GM23338 (cell line): ENCODE measurements around the gene TBC1D10B. TPM values are rescaled to one million over a fixed set of nuclear protein-coding genes. Genes with fewer than 3 reads are reported as not detected.

Source experiments
- ATAC-seq: fragments of 200-7000 bp; cut with Tn5 transposase; 3 replicates; pipeline ENCODE4 v1.9.1; 2020
- DNase-seq: peaks from one replicate; pipeline ENCODE4 v3.0.0-alpha.2; 2015; ENCODE audit warnings: low spot score
- H2AFZ ChIP-seq: fragments of 200-600 bp; sonication (generic); 2 replicates; pipeline ENCODE4 v1.8.0; 2016; ENCODE audit warnings: antibody characterized with exemption, mild to moderate bottlenecking, moderate library complexity
- H3F3A ChIP-seq: fragments of 200-600 bp; sonication (generic); replicated peaks from 2 replicates; pipeline ENCODE4 v1.8.0; 2017; ENCODE audit warnings: antibody characterized with exemption, mixed run types, low read depth
- H3K27ac ChIP-seq: fragments of 200-600 bp; sonication (generic); 2 replicates; pipeline ENCODE4 v1.6.1; 2016; ENCODE audit warnings: low read depth
- H3K27me3 ChIP-seq: fragments of 200-600 bp; sonication (generic); 2 replicates; pipeline ENCODE4 v1.8.0; 2016; ENCODE audit warnings: mild to moderate bottlenecking, mixed run types, moderate library complexity; ENCODE audit not compliant: insufficient read depth
- H3K36me3 ChIP-seq: fragments of 200-600 bp; sonication (generic); 2 replicates; pipeline ENCODE4 v1.8.0; 2016; ENCODE audit warnings: mild to moderate bottlenecking; ENCODE audit not compliant: insufficient read depth
- H3K4me1 ChIP-seq: fragments of 200-600 bp; sonication (generic); 2 replicates; pipeline ENCODE4 v1.8.0; 2016; ENCODE audit warnings: mild to moderate bottlenecking, moderate library complexity; ENCODE audit not compliant: insufficient read depth
- H3K4me2 ChIP-seq: fragments of 200-600 bp; sonication (generic); 2 replicates; pipeline ENCODE4 v1.7.1; 2017; ENCODE audit warnings: mixed run types
- H3K4me3 ChIP-seq: fragments of 200-600 bp; sonication (generic); 2 replicates; pipeline ENCODE4 v1.6.1; 2016; ENCODE audit warnings: mixed run types
- H3K79me2 ChIP-seq: fragments of 200-600 bp; sonication (generic); replicated peaks from 2 replicates; pipeline ENCODE4 v1.8.0; 2017; ENCODE audit warnings: mild to moderate bottlenecking; ENCODE audit not compliant: insufficient read depth
- H3K9me2 ChIP-seq: fragments of 200-600 bp; sonication (generic); 2 replicates; pipeline ENCODE4 v1.8.0; 2017; ENCODE audit not compliant: insufficient read depth
- H4K20me1 ChIP-seq: fragments of 200-600 bp; sonication (generic); replicated peaks from 2 replicates; pipeline ENCODE4 v1.8.0; 2017; ENCODE audit warnings: mild to moderate bottlenecking; ENCODE audit not compliant: insufficient read depth
- H3K27ac Mint-ChIP-seq: 2 replicates; pipeline ENCODE4 v1.8.0; 2020; ENCODE audit warnings: inconsistent platforms, mild to moderate bottlenecking, moderate library complexity, mixed read lengths
- H3K27me3 Mint-ChIP-seq: 3 replicates; pipeline ENCODE4 v1.8.0; 2022; ENCODE audit warnings: low read depth, mild to moderate bottlenecking, moderate library complexity, mixed read lengths, inconsistent platforms; ENCODE audit not compliant: insufficient read depth, poor library complexity
- H3K36me3 Mint-ChIP-seq: 3 replicates; pipeline ENCODE4 v1.8.0; 2021; ENCODE audit warnings: low read depth, mild to moderate bottlenecking, inconsistent platforms, moderate library complexity, mixed read lengths
- H3K4me1 Mint-ChIP-seq: 3 replicates; pipeline ENCODE4 v1.8.0; 2020; ENCODE audit warnings: mild to moderate bottlenecking, inconsistent platforms, mixed read lengths
- H3K4me3 Mint-ChIP-seq: 3 replicates; pipeline ENCODE4 v1.8.0; 2021; ENCODE audit warnings: moderate library complexity, mild to moderate bottlenecking, inconsistent platforms, mixed read lengths
- H3K9me3 Mint-ChIP-seq: 3 replicates; pipeline ENCODE4 v1.8.0; 2020; ENCODE audit warnings: moderate library complexity, mild to moderate bottlenecking, inconsistent platforms, mixed read lengths
- EZH2 ChIP-seq: fragments of 200-600 bp; sonication (generic); IDR thresholded peaks from one replicate; pipeline ENCODE4 v1.8.0; 2017; ENCODE audit warnings: antibody characterized with exemption, mild to moderate bottlenecking, low read depth; ENCODE audit not compliant: unreplicated experiment
- EZH2phosphoT487 ChIP-seq: fragments of 200-600 bp; sonication (generic); IDR thresholded peaks from one replicate; pipeline ENCODE4 v1.8.1; 2018; ENCODE audit warnings: antibody characterized with exemption; ENCODE audit not compliant: unreplicated experiment
- JUNB ChIP-seq: IDR thresholded peaks from one replicate; pipeline ENCODE4 v1.6.1; 2016; ENCODE audit warnings: antibody characterized with exemption; ENCODE audit not compliant: unreplicated experiment
- NANOG ChIP-seq: IDR thresholded peaks from 2 replicates; pipeline ENCODE4 v1.6.1; 2016; ENCODE audit warnings: antibody characterized with exemption, borderline replicate concordance
- POLR2AphosphoS5 ChIP-seq: IDR thresholded peaks from 2 replicates; pipeline ENCODE4 v1.6.1; 2016; ENCODE audit warnings: antibody characterized with exemption, low read depth
- STAT1 ChIP-seq: IDR thresholded peaks from one replicate; pipeline ENCODE4 v1.6.1; 2016; ENCODE audit warnings: antibody characterized with exemption; ENCODE audit not compliant: unreplicated experiment
- ZNF114 ChIP-seq: fragments of 250-450 bp; sonication (Bioruptor Pico); IDR thresholded peaks from 2 replicates; pipeline ENCODE4 v1.5.0; 2020; ENCODE audit warnings: mild to moderate bottlenecking, moderate library complexity
- polyA plus RNA-seq: library from polyadenylated mRNA; unstranded; fragments of >200 nt; fragmentation: Nextera tagmentation; extraction: Ambion mirVana; gene quantifications from 2 replicates; pipeline ENCODE4 v1.2.1, GENCODE V29; 2016
- total RNA-seq: library from RNA; depleted of rRNA; stranded (reverse); fragments of >200 nt; shearing (Covaris generic); gene quantifications from 2 replicates; pipeline ENCODE4 v1.2.3, GENCODE V29; 2014
- TF ChIP-seq, protein P1 (sequence below): fragments of 250-450 bp; sonication (Bioruptor Pico); IDR thresholded peaks from 2 replicates; pipeline ENCODE4 v1.5.0; 2020; ENCODE audit warnings: mild to moderate bottlenecking, moderate library complexity
- TF ChIP-seq, protein P2 (sequence below): IDR thresholded peaks from 2 replicates; pipeline ENCODE4 v1.6.1; 2016; ENCODE audit warnings: antibody characterized with exemption
- TF ChIP-seq, protein P3 (sequence below), 2 experiments: fragments of 200-600 bp in 1 of 2; sonication (generic) in 1 of 2; conservative IDR thresholded peaks; 2 replicates each; pipeline versions ENCODE4 v1.5.1 to v1.6.1; 2016 to 2017; ENCODE audit warnings: antibody characterized with exemption in 2 of 2, low read depth in 2 of 2, mild to moderate bottlenecking in 2 of 2, moderate library complexity in 1 of 2

Gene TBC1D10B
- total and polyA plus RNA-seq, 2 experiments from 2014 or later, result 13.3 to 30.8 TPM

DNA sequence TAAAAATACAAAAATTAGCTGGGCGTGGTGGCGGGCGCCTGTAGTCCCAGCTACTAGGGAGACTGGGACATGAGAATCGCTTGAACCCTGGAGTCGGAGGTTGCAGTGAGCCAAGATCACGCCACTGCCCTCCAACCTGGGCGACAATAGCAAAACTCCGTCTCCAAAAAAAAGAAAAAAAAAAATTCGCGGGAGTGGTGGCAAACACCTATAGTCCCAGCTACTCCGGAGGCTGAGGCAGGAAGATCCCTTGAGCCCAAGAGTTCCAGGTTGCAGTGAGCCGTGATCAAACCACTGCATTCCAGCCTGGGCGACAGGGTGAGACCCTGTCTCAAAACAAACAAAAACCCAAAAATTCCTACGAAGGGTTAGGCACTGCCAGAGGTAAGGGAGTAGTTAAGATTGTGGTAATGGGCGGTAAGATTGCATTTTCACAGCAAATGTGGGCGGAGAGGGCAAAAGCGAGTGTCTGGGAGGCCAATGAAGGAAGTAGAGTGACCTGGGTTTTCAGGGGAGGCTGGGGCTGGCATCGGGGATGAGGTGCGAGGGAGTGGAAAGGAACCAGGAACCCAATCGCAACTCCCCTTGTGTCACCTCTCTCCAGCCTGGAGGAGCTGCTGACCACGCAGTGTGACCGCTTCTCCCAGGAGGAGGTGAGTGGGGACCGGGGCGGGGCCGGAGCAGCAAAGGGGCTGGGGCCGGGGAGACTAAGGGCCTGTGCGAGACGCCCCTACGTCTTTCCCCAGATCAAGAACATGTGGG lies 6.9 kb upstream of the TBC1D10B start:
- H3K4me1 ChIP-seq, result peaks cover 11% of the 10 kb centered on the region
- H3K9me2 ChIP-seq, result no peaks in the 10 kb centered on the region
- peaks cover 25% of the 10 kb centered on the region for H3K27me3 Mint-ChIP-seq
- peak; percentile 66 for DNase-seq
- H3K4me2 ChIP-seq, result peak overlapping the region; percentile 99
- peak overlapping the region; percentile 93 for H3K4me3 Mint-ChIP-seq
- H4K20me1 ChIP-seq, result no peaks in the 10 kb centered on the region
- H3K79me2 ChIP-seq, result 0 out of 2 replicates have a peak, but pooled peaks cover 4% of the 10 kb centered on the region
- peaks cover 3% of the 10 kb centered on the region; the same call in 2 of the 3 replicates for H3K36me3 Mint-ChIP-seq
- H3K4me3 ChIP-seq, result peak overlapping the region; percentile 94
- H3K4me1 Mint-ChIP-seq, result peaks cover 24% of the 10 kb centered on the region
- H3K27ac Mint-ChIP-seq, result peak overlapping the region; percentile 100
- peak overlapping the region; percentile 100 for H3K27ac ChIP-seq
- H2AFZ ChIP-seq, result peak overlapping the region; percentile 83; the same call in 1 of the 2 replicates
- TF ChIP-seq EZH2phosphoT487 (no peak), ZNF114 (no peak), EZH2 (no peak), POLR2AphosphoS5 (no peak), STAT1 (no peak), JUNB (no peak), NANOG (no peak)
- TF ChIP-seq, protein P1, sequence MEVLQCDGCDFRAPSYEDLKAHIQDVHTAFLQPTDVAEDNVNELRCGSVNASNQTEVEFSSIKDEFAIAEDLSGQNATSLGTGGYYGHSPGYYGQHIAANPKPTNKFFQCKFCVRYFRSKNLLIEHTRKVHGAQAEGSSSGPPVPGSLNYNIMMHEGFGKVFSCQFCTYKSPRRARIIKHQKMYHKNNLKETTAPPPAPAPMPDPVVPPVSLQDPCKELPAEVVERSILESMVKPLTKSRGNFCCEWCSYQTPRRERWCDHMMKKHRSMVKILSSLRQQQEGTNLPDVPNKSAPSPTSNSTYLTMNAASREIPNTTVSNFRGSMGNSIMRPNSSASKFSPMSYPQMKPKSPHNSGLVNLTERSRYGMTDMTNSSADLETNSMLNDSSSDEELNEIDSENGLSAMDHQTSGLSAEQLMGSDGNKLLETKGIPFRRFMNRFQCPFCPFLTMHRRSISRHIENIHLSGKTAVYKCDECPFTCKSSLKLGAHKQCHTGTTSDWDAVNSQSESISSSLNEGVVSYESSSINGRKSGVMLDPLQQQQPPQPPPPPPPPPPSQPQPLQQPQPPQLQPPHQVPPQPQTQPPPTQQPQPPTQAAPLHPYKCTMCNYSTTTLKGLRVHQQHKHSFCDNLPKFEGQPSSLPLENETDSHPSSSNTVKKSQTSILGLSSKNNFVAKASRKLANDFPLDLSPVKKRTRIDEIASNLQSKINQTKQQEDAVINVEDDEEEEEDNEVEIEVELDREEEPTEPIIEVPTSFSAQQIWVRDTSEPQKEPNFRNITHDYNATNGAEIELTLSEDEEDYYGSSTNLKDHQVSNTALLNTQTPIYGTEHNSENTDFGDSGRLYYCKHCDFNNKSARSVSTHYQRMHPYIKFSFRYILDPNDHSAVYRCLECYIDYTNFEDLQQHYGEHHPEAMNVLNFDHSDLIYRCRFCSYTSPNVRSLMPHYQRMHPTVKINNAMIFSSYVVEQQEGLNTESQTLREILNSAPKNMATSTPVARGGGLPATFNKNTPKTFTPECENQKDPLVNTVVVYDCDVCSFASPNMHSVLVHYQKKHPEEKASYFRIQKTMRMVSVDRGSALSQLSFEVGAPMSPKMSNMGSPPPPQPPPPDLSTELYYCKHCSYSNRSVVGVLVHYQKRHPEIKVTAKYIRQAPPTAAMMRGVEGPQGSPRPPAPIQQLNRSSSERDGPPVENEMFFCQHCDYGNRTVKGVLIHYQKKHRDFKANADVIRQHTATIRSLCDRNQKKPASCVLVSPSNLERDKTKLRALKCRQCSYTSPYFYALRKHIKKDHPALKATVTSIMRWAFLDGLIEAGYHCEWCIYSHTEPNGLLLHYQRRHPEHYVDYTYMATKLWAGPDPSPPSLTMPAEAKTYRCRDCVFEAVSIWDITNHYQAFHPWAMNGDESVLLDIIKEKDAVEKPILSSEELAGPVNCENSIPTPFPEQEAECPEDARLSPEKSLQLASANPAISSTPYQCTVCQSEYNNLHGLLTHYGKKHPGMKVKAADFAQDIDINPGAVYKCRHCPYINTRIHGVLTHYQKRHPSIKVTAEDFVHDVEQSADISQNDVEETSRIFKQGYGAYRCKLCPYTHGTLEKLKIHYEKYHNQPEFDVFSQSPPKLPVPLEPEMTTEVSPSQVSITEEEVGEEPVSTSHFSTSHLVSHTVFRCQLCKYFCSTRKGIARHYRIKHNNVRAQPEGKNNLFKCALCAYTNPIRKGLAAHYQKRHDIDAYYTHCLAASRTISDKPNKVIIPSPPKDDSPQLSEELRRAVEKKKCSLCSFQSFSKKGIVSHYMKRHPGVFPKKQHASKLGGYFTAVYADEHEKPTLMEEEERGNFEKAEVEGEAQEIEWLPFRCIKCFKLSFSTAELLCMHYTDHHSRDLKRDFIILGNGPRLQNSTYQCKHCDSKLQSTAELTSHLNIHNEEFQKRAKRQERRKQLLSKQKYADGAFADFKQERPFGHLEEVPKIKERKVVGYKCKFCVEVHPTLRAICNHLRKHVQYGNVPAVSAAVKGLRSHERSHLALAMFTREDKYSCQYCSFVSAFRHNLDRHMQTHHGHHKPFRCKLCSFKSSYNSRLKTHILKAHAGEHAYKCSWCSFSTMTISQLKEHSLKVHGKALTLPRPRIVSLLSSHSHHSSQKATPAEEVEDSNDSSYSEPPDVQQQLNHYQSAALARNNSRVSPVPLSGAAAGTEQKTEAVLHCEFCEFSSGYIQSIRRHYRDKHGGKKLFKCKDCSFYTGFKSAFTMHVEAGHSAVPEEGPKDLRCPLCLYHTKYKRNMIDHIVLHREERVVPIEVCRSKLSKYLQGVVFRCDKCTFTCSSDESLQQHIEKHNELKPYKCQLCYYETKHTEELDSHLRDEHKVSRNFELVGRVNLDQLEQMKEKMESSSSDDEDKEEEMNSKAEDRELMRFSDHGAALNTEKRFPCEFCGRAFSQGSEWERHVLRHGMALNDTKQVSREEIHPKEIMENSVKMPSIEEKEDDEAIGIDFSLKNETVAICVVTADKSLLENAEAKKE, result no peak
- TF ChIP-seq, protein P2, sequence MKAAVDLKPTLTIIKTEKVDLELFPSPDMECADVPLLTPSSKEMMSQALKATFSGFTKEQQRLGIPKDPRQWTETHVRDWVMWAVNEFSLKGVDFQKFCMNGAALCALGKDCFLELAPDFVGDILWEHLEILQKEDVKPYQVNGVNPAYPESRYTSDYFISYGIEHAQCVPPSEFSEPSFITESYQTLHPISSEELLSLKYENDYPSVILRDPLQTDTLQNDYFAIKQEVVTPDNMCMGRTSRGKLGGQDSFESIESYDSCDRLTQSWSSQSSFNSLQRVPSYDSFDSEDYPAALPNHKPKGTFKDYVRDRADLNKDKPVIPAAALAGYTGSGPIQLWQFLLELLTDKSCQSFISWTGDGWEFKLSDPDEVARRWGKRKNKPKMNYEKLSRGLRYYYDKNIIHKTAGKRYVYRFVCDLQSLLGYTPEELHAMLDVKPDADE, result no peak; the same call in 1 of the 2 replicates
- TF ChIP-seq, protein P3, sequence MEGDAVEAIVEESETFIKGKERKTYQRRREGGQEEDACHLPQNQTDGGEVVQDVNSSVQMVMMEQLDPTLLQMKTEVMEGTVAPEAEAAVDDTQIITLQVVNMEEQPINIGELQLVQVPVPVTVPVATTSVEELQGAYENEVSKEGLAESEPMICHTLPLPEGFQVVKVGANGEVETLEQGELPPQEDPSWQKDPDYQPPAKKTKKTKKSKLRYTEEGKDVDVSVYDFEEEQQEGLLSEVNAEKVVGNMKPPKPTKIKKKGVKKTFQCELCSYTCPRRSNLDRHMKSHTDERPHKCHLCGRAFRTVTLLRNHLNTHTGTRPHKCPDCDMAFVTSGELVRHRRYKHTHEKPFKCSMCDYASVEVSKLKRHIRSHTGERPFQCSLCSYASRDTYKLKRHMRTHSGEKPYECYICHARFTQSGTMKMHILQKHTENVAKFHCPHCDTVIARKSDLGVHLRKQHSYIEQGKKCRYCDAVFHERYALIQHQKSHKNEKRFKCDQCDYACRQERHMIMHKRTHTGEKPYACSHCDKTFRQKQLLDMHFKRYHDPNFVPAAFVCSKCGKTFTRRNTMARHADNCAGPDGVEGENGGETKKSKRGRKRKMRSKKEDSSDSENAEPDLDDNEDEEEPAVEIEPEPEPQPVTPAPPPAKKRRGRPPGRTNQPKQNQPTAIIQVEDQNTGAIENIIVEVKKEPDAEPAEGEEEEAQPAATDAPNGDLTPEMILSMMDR (conservative IDR thresholded peaks at IDR 0.05; ENCODE audit: low read depth in 2 of 2), result no peak
- H3K9me3 Mint-ChIP-seq, result no peaks in the 10 kb centered on the region; the same call in none of the 3 replicates
- ATAC-seq, result peak; percentile 47
- H3K36me3 ChIP-seq, result no peaks in the 10 kb centered on the region
- no peaks in the 10 kb centered on the region for H3K27me3 ChIP-seq
- peaks cover 24% of the 10 kb centered on the region for H3F3A ChIP-seq
